CD14-positive monocyte (primary cell): ENCODE measurements around the gene SMARCB1. TPM values are rescaled to one million over a fixed set of nuclear protein-coding genes. Genes with fewer than 3 reads are reported as not detected.

ENCODE experiments used
- DNase-seq, 3 donors: peaks; one replicate each; pipeline ENCODE4 v3.0.0-alpha.2; 2011 to 2022
- H2AFZ ChIP-seq: 2 replicates; pipeline ENCODE4 v1.6.0; 2012; ENCODE audit warnings: mild to moderate bottlenecking, low read depth, low read length, inconsistent platforms; ENCODE audit not compliant: insufficient read depth, poor library complexity, severe bottlenecking
- H3K27ac ChIP-seq, 2 donors: 1 replicate in 1 of 2; 2 replicates in 1 of 2; pipeline ENCODE4 v1.5.1; 2012 to 2013; ENCODE audit warnings: low read length in 2 of 2, control low read depth in 1 of 2, inconsistent platforms in 1 of 2, low read depth in 1 of 2, mild to moderate bottlenecking in 1 of 2
- H3K27me3 ChIP-seq, 2 donors: one replicate each; pipeline versions ENCODE4 v1.6.0 to v1.6.1; 2011 to 2013; ENCODE audit warnings: low read length in 2 of 2; ENCODE audit not compliant: control insufficient read depth in 2 of 2, insufficient read depth in 2 of 2
- H3K36me3 ChIP-seq, 2 donors: replicated peaks in 1 of 2; 1 replicate in 1 of 2; 2 replicates in 1 of 2; pipeline versions ENCODE4 v1.5.1 to v1.6.1; 2012 to 2013; ENCODE audit warnings: low read length in 2 of 2, control low read depth in 1 of 2, inconsistent platforms in 1 of 2, mild to moderate bottlenecking in 1 of 2; ENCODE audit not compliant: insufficient read depth in 2 of 2, control insufficient read depth in 1 of 2
- H3K4me1 ChIP-seq, 2 donors: 1 replicate in 1 of 2; 2 replicates in 1 of 2; pipeline versions ENCODE4 v1.5.1 to v1.6.1; 2012 to 2013; ENCODE audit warnings: low read length in 2 of 2, control low read depth in 1 of 2, inconsistent platforms in 1 of 2, mild to moderate bottlenecking in 1 of 2, moderate library complexity in 1 of 2; ENCODE audit not compliant: insufficient read depth in 2 of 2, control insufficient read depth in 1 of 2
- H3K4me2 ChIP-seq: replicated peaks from 2 replicates; pipeline ENCODE3; 2012; ENCODE audit warnings: low read length, moderate library complexity, mild to moderate bottlenecking; ENCODE audit not compliant: poor library complexity, severe bottlenecking; ENCODE audit errors: extremely low read depth
- H3K4me3 ChIP-seq, 3 experiments: fragments of 200-600 bp in 1 of 3; sonication (generic) in 1 of 3; replicated peaks in 1 of 3; 1 replicate in 2 of 3; 2 replicates in 1 of 3; pipeline ENCODE4 v1.5.1; 2011 to 2013; ENCODE audit warnings: low read length in 3 of 3, mild to moderate bottlenecking in 3 of 3, control low read depth in 2 of 3, low read depth in 2 of 3, inconsistent platforms in 1 of 3, moderate library complexity in 1 of 3
- H3K79me2 ChIP-seq: 2 replicates; pipeline ENCODE4 v1.6.0; 2012; ENCODE audit warnings: mild to moderate bottlenecking, control low read depth, inconsistent platforms, low read length, moderate library complexity; ENCODE audit not compliant: insufficient read depth
- H3K9ac ChIP-seq: 2 replicates; pipeline ENCODE4 v1.6.0; 2017; ENCODE audit warnings: low read length, mild to moderate bottlenecking; ENCODE audit not compliant: insufficient read depth, poor library complexity, severe bottlenecking
- H3K9me3 ChIP-seq, 2 donors: replicated peaks in 1 of 2; 1 replicate in 1 of 2; 2 replicates in 1 of 2; pipeline versions ENCODE4 v1.5.1 to v1.6.1; 2012 to 2013; ENCODE audit warnings: low read length in 2 of 2, control low read depth in 1 of 2; ENCODE audit not compliant: control insufficient read depth in 1 of 2, insufficient read depth in 1 of 2
- H4K20me1 ChIP-seq: 2 replicates; pipeline ENCODE4 v1.6.0; 2012; ENCODE audit warnings: mild to moderate bottlenecking, low read length, control low read depth, moderate library complexity; ENCODE audit not compliant: insufficient read depth
- H3K27ac Mint-ChIP-seq, 7 donors: one replicate each; pipeline ENCODE4 v1.8.0; 2020; ENCODE audit warnings: mild to moderate bottlenecking in 7 of 7, mixed read lengths in 7 of 7, moderate library complexity in 6 of 7, inconsistent platforms in 2 of 7
- H3K27me3 Mint-ChIP-seq, 3 donors: one replicate each; pipeline ENCODE4 v1.8.0; 2021 to 2022; ENCODE audit warnings: low read depth in 3 of 3, mild to moderate bottlenecking in 3 of 3, mixed read lengths in 3 of 3, moderate library complexity in 3 of 3, inconsistent platforms in 1 of 3
- H3K36me3 Mint-ChIP-seq, 2 donors: one replicate each; pipeline ENCODE4 v1.8.0; 2020; ENCODE audit warnings: mixed read lengths in 2 of 2, inconsistent platforms in 1 of 2, mild to moderate bottlenecking in 1 of 2
- H3K4me1 Mint-ChIP-seq: one replicate; pipeline ENCODE4 v1.8.0; 2020; ENCODE audit warnings: mild to moderate bottlenecking, mixed read lengths
- H3K4me3 Mint-ChIP-seq, 2 donors: one replicate each; pipeline ENCODE4 v1.8.0; 2020; ENCODE audit warnings: mild to moderate bottlenecking in 2 of 2, mixed read lengths in 2 of 2, moderate library complexity in 1 of 2
- H3K9me3 Mint-ChIP-seq, 7 donors: one replicate each; pipeline ENCODE4 v1.8.0; 2020 to 2022; ENCODE audit warnings: mixed read lengths in 7 of 7, mild to moderate bottlenecking in 6 of 7, moderate library complexity in 6 of 7, inconsistent platforms in 2 of 7
- CTCF ChIP-seq: fragments of 200-600 bp; IDR thresholded peaks from one replicate; pipeline ENCODE4 v1.8.0; 2022; ENCODE audit warnings: antibody characterized with exemption, mild to moderate bottlenecking
- WGBS: methylation state at CpG from one replicate; pipeline ENCODE4 v1.1.5; 2013; ENCODE audit warnings: missing lambda C conversion rate; ENCODE audit not compliant: insufficient coverage; 5-methylcytosine and 5-hydroxymethylcytosine counted together
- intact Hi-C, 2 donors: fragments of 100-400 bp; cut with micrococcal nuclease; formaldehyde crosslinking; loops; one replicate each; pipeline versions ENCODE4 v1.15.0 to v1.15.1; 2023
- polyA plus RNA-seq, 3 donors: library from polyadenylated mRNA; depleted of rRNA in 1 of 3; unstranded in 2 of 3; stranded (reverse) in 1 of 3; fragments of 300-500 nt in 2 of 3; fragments of >200 nt in 1 of 3; fragmentation: Illumina TruSeq in 2 of 3; gene quantifications; 1 replicate in 2 of 3; 2 replicates in 1 of 3; pipeline ENCODE4 v1.2.3, GENCODE V29; 2012 to 2021

The SMARCB1 gene
- polyA plus RNA-seq, 3 donors = 30.3 to 71.8 (median 31.5) TPM

GRCh38 chr22:23826510-23827350 is 40.0 kb downstream of the SMARCB1 start:
- H3K4me1 ChIP-seq = no peaks in the 10 kb centered on the region
- no peaks in the 10 kb centered on the region for H3K27me3 ChIP-seq
- Mint-ChIP-seq H3K36me3 (peaks cover 81 to 99% of the 10 kb centered on the region in 2 donors), H3K4me1 (no peaks in the 10 kb centered on the region), H3K27ac (no peak overlapping the region), H3K4me3 (no peak overlapping the region), H3K9me3 (peaks cover 0 to 3% (median 0%) of the 10 kb centered on the region in 7 donors), H3K27me3 (peaks cover 0 to 2% (median 0%) of the 10 kb centered on the region in 3 donors)
- intact Hi-C loops = no loop called here
- no peak for DNase-seq
- no peak overlapping the region for H3K4me2 ChIP-seq
- no peak for TF ChIP-seq CTCF
- no peak overlapping the region for H2AFZ ChIP-seq
- no peak overlapping the region for H3K4me3 ChIP-seq
- WGBS = 95% methylated on average over 14 of the region's 15 CpGs
- H3K27ac ChIP-seq = no peak overlapping the region
- no peaks in the 10 kb centered on the region for H3K79me2 ChIP-seq
- peaks cover 16% of the 10 kb centered on the region for H4K20me1 ChIP-seq
- H3K9me3 ChIP-seq = no peaks in the 10 kb centered on the region
- H3K36me3 ChIP-seq = peaks cover 77 to 98% of the 10 kb centered on the region in 2 donors
- H3K9ac ChIP-seq = no peak overlapping the region

GRCh38 chr22:23827351-23827995 is 40.7 kb downstream of the SMARCB1 start:
- TF ChIP-seq CTCF = no peak
- no peaks in the 10 kb centered on the region for H3K79me2 ChIP-seq
- H3K27me3 ChIP-seq = no peaks in the 10 kb centered on the region
- H3K4me3 ChIP-seq = no peak overlapping the region
- no peak overlapping the region for H3K4me2 ChIP-seq
- Mint-ChIP-seq H3K9me3 (peaks cover 0 to 3% (median 0%) of the 10 kb centered on the region in 7 donors), H3K27ac (no peak overlapping the region), H3K36me3 (peaks cover 77 to 99% of the 10 kb centered on the region in 2 donors), H3K27me3 (peaks cover 0 to 4% (median 0%) of the 10 kb centered on the region in 3 donors), H3K4me3 (no peak overlapping the region), H3K4me1 (no peaks in the 10 kb centered on the region)
- DNase-seq = no peak
- intact Hi-C loops = no loop called here
- peaks cover 23% of the 10 kb centered on the region for H4K20me1 ChIP-seq
- WGBS = 100% methylated on average over 4 of the region's 11 CpGs
- H3K27ac ChIP-seq = no peak overlapping the region
- no peaks in the 10 kb centered on the region for H3K9me3 ChIP-seq
- no peak overlapping the region for H2AFZ ChIP-seq
- no peak overlapping the region for H3K9ac ChIP-seq
- H3K36me3 ChIP-seq = peaks cover 77 to 98% of the 10 kb centered on the region in 2 donors
- no peaks in the 10 kb centered on the region for H3K4me1 ChIP-seq
